Glutamatergic neuron (in vitro differentiated cells): Measurements from ENCODE around the gene PTPRT. TPM values are rescaled to one million over a fixed set of nuclear protein-coding genes. Genes with fewer than 3 reads are reported as not detected.

Experiments
- DNase-seq: peaks from one replicate; pipeline ENCODE4 v3.0.0; 2022
- H3K27ac Mint-ChIP-seq: one replicate; pipeline ENCODE4 v1.8.0; 2020; ENCODE audit warnings: mild to moderate bottlenecking, mixed read lengths, inconsistent platforms; ENCODE audit not compliant: unreplicated experiment
- H3K27me3 Mint-ChIP-seq: one replicate; pipeline ENCODE4 v1.8.0; 2020; ENCODE audit warnings: mild to moderate bottlenecking, moderate library complexity, mixed read lengths, inconsistent platforms; ENCODE audit not compliant: unreplicated experiment
- H3K36me3 Mint-ChIP-seq: one replicate; pipeline ENCODE4 v1.8.0; 2020; ENCODE audit warnings: mild to moderate bottlenecking, mixed read lengths, inconsistent platforms; ENCODE audit not compliant: unreplicated experiment
- H3K4me1 Mint-ChIP-seq: one replicate; pipeline ENCODE4 v1.8.0; 2020; ENCODE audit warnings: mild to moderate bottlenecking, low read depth, mixed read lengths, inconsistent platforms; ENCODE audit not compliant: unreplicated experiment
- H3K4me3 Mint-ChIP-seq: one replicate; pipeline ENCODE4 v1.8.0; 2020; ENCODE audit warnings: mild to moderate bottlenecking, mixed read lengths, inconsistent platforms; ENCODE audit not compliant: unreplicated experiment
- H3K9me3 Mint-ChIP-seq: one replicate; pipeline ENCODE4 v1.8.0; 2020; ENCODE audit warnings: mild to moderate bottlenecking, moderate library complexity, mixed read lengths, inconsistent platforms; ENCODE audit not compliant: unreplicated experiment
- CTCF ChIP-seq: fragments of 200-600 bp; sonication (generic); IDR thresholded peaks from one replicate; pipeline ENCODE4 v1.5.0; 2021; ENCODE audit not compliant: partially characterized antibody, unreplicated experiment
- total RNA-seq: library from RNA; stranded (reverse); fragmentation: NEBNext Ultra II Directional; extraction: Animal tissue kit (Norgen Biotek cat#: 25700); gene quantifications from one replicate; pipeline ENCODE4 v1.2.1, GENCODE V29; 2021; ENCODE audit not compliant: unreplicated experiment

Gene PTPRT
- total RNA-seq, 1 donor from 2014 or later: 1.9 TPM

GRCh38 chr20:42594011-42594410 lies 595.7 kb downstream of the PTPRT start:
- Mint-ChIP-seq H3K4me3 (no peak overlapping the region), H3K4me1 (peaks cover 5% of the 10 kb centered on the region), H3K36me3 (no peaks in the 10 kb centered on the region), H3K27me3 (no peaks in the 10 kb centered on the region), H3K9me3 (peaks cover 3% of the 10 kb centered on the region), H3K27ac (no peak overlapping the region)
- no peak for DNase-seq
- TF ChIP-seq CTCF: no peak

DNA sequence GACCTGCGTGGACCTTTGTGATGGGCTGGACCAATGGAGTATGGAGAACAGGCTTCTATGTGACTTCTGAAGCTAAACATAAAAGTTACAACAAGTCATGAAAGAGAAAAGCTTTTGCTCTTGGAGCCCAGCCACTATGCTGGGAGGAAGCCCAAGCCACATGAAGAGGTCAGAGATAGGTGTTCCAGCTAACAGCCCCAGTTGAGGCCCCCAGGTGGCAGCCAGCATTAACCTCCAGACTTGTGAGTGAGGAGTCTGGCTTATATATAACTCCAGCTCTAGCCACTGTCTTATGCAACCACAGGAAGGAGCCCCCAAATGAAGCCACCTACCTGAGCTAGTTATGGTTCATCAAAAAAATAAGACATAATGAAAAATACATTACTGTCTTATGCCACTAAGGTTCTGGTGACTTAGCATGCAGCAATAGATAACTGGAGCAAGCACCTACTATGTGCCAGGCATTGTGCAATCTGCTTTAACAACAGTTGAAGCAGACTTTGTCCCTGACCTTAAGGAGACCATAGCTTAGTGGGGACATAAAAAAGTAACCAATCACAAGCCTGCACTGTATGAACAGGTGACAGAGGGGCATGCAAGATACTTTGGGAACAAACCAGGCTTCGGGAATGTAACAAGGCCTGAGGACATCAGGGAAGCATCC lies 599.6 kb downstream of the PTPRT start:
- H3K4me1 Mint-ChIP-seq: no peaks in the 10 kb centered on the region
- DNase-seq: no peak
- H3K27ac Mint-ChIP-seq: no peak overlapping the region
- no peak for TF ChIP-seq CTCF
- no peaks in the 10 kb centered on the region for H3K27me3 Mint-ChIP-seq
- H3K36me3 Mint-ChIP-seq: no peaks in the 10 kb centered on the region
- no peaks in the 10 kb centered on the region for H3K9me3 Mint-ChIP-seq
- no peak overlapping the region for H3K4me3 Mint-ChIP-seq

DNA sequence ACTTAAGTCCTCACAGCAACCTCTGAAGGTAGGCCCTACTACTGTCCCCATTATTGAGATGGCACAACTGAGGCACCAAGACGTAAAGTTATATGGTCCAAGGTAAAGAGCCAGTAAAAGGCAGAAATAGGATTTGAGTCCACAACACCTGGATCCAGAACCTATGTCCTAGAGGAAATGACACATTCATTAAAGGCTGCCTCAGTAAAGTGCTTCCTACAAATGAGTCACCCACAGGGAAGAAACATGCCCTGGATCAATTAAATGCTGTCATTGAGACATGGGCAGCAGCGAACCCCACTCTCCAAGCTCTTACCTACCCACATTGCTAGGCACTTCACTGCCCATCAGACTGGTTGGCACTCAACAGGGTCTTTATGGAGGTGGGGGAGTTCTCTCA lies 600.9 kb downstream of the PTPRT start:
- Mint-ChIP-seq H3K9me3 (no peaks in the 10 kb centered on the region), H3K27me3 (no peaks in the 10 kb centered on the region), H3K4me1 (no peaks in the 10 kb centered on the region), H3K36me3 (no peaks in the 10 kb centered on the region), H3K27ac (no peak overlapping the region), H3K4me3 (no peak overlapping the region)
- no peak for TF ChIP-seq CTCF
- no peak for DNase-seq

GRCh38 chr20:42587427-42587826 lies 602.3 kb downstream of the PTPRT start:
- H3K4me1 Mint-ChIP-seq: no peaks in the 10 kb centered on the region
- no peak overlapping the region for H3K4me3 Mint-ChIP-seq
- H3K9me3 Mint-ChIP-seq: no peaks in the 10 kb centered on the region
- no peak for DNase-seq
- H3K36me3 Mint-ChIP-seq: no peaks in the 10 kb centered on the region
- no peak for TF ChIP-seq CTCF
- no peaks in the 10 kb centered on the region for H3K27me3 Mint-ChIP-seq
- no peak overlapping the region for H3K27ac Mint-ChIP-seq

- H3K9me3 Mint-ChIP-seq: peaks cover 3% of the 10 kb centered on the region
- no peak overlapping the region for H3K27ac Mint-ChIP-seq
- no peaks in the 10 kb centered on the region for H3K4me1 Mint-ChIP-seq
- TF ChIP-seq CTCF: no peak
- H3K27me3 Mint-ChIP-seq: peaks cover 1% of the 10 kb centered on the region
- peaks cover 6% of the 10 kb centered on the region for H3K36me3 Mint-ChIP-seq
- no peak overlapping the region for H3K4me3 Mint-ChIP-seq
- DNase-seq: no peak
Measured at GRCh38 chr20:42581311-42581710, 608.4 kb downstream of the PTPRT start.
